Mesothelial cell of epicardium (in vitro differentiated cells): ENCODE data around the gene MMD. TPM values are rescaled to one million over a fixed set of nuclear protein-coding genes. Genes with fewer than 3 reads are reported as not detected.
"Not testable (repeated sequence)": the region's sequence is repeated elsewhere in the genome, so short reads cannot be mapped to it uniquely, and the experiment has no call there.

Experiments
- DNase-seq, 2 experiments: peaks; one replicate each; pipeline ENCODE4 v3.0.0; 2021; ENCODE audit warnings: low spot score in 2 of 2; ENCODE audit not compliant: unreplicated experiment in 2 of 2
- H3K27ac Mint-ChIP-seq: 2 replicates; pipeline ENCODE4 v1.8.0; 2021; ENCODE audit warnings: mixed read lengths
- H3K27me3 Mint-ChIP-seq: 2 replicates; pipeline ENCODE4 v1.8.0; 2021; ENCODE audit warnings: low read depth, mixed read lengths
- H3K36me3 Mint-ChIP-seq: 2 replicates; pipeline ENCODE4 v1.8.0; 2021; ENCODE audit warnings: mixed read lengths
- H3K4me1 Mint-ChIP-seq: 2 replicates; pipeline ENCODE4 v1.8.0; 2021; ENCODE audit warnings: mixed read lengths
- H3K4me3 Mint-ChIP-seq: 2 replicates; pipeline ENCODE4 v1.8.0; 2021; ENCODE audit warnings: mild to moderate bottlenecking, moderate library complexity, mixed read lengths
- H3K9me3 Mint-ChIP-seq: 2 replicates; pipeline ENCODE4 v1.8.0; 2021; ENCODE audit warnings: mixed read lengths
- CTCF ChIP-seq: fragments of 200-600 bp; sonication (generic); IDR thresholded peaks from one replicate; pipeline ENCODE4 v1.5.0; 2021; ENCODE audit warnings: antibody characterized with exemption; ENCODE audit not compliant: unreplicated experiment
- total RNA-seq: library from RNA; stranded (reverse); gene quantifications from 3 replicates; pipeline ENCODE4 v1.2.1, GENCODE V29; 2021

The MMD gene
- total RNA-seq, 1 donor from 2014 or later = 36.6 TPM

DNA sequence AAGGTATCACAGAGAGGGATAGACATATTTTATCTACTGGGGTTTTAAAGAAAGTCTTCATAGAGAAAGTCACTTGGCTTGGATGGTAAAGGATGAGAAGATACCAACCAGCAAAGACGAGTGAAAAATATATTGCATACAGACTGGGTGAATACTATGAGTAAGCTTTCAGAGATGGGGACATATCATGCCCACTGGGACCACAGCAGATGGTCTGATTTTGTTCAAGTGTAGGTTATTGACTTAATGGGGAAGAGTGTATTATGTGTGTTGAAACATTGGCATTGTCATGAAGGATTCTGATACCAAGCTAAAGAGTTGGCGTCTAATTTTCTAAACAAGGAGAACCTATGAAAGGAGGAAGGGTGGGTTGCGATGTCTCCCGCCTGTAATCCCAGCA, 13.8 kb upstream of the MMD start:
- Mint-ChIP-seq H3K36me3 (no peaks in the 10 kb centered on the region), H3K4me1 (peaks cover 60% of the 10 kb centered on the region), H3K9me3 (peaks cover 3% of the 10 kb centered on the region), H3K27me3 (no peaks in the 10 kb centered on the region), H3K27ac (no peak overlapping the region), H3K4me3 (no peak overlapping the region)
- DNase-seq = no peak
- no peak for TF ChIP-seq CTCF

- H3K36me3 Mint-ChIP-seq = no peaks in the 10 kb centered on the region
- H3K4me1 Mint-ChIP-seq = peaks cover 55% of the 10 kb centered on the region
- H3K27me3 Mint-ChIP-seq = no peaks in the 10 kb centered on the region
- H3K4me3 Mint-ChIP-seq = no peak overlapping the region
- no peak for DNase-seq
- TF ChIP-seq CTCF = no peak
- H3K9me3 Mint-ChIP-seq = peaks cover 3% of the 10 kb centered on the region
- H3K27ac Mint-ChIP-seq = no peak overlapping the region
These were observed 13.1 kb upstream of the MMD start for GRCh38 chr17:55434721-55435120.

DNA sequence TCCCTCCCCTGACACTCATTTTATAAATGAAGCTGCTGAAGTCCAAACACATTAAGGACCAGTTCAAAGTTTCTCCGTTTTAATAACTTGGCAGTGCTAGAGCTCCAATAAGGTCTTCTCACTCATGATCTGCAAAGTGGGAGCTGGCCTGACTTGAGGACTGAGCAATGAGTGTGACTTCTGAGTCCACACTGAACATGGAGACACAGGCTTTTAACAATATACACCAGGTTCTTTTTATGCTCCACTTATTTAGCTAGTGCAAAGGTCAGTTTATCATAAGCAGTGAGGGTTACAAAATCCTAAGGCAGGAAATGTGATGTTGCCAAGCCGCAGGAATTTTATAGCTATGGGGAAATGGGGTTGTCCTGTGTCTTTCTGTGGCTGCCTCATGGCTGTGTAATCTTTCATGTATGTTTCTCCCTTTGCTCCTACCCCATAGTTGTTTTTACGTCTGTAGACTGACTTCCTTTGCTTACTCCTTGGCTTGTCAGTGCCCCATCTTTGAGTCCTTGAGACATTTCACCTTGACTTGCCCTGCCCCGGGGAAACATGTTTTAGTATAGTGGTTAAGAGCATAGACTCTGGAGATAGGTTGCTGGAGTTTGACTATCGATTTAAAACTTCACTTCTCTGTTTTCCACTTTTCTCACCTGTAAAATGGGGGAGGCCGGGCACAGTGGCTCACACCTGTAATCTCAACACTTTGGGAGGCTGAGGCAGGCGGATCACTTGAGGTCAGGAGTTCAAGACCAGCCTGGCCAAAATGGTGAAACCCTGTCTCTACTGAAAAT, 12.2 kb upstream of the MMD start:
- no peaks in the 10 kb centered on the region for H3K9me3 Mint-ChIP-seq
- no peak overlapping the region for H3K4me3 Mint-ChIP-seq
- H3K27ac Mint-ChIP-seq = peak overlapping the region; percentile 77
- no peak for TF ChIP-seq CTCF
- H3K36me3 Mint-ChIP-seq = no peaks in the 10 kb centered on the region
- no peak for DNase-seq
- H3K4me1 Mint-ChIP-seq = peaks cover 53% of the 10 kb centered on the region
- no peaks in the 10 kb centered on the region for H3K27me3 Mint-ChIP-seq

GRCh38 chr17:55433029-55433628, 11.5 kb upstream of the MMD start:
- no peaks in the 10 kb centered on the region for H3K36me3 Mint-ChIP-seq
- H3K27ac Mint-ChIP-seq = peak overlapping the region; percentile 77
- H3K4me1 Mint-ChIP-seq = peaks cover 53% of the 10 kb centered on the region
- no peaks in the 10 kb centered on the region for H3K9me3 Mint-ChIP-seq
- H3K27me3 Mint-ChIP-seq = no peaks in the 10 kb centered on the region
- no peak for DNase-seq
- no peak overlapping the region for H3K4me3 Mint-ChIP-seq
- TF ChIP-seq CTCF = no peak

GRCh38 chr17:55432358-55433028, 10.9 kb upstream of the MMD start:
- Mint-ChIP-seq H3K27me3 (no peaks in the 10 kb centered on the region), H3K4me3 (no peak overlapping the region), H3K4me1 (peaks cover 50% of the 10 kb centered on the region), H3K36me3 (no peaks in the 10 kb centered on the region), H3K9me3 (no peaks in the 10 kb centered on the region), H3K27ac (peak overlapping the region; percentile 77)
- no peak for TF ChIP-seq CTCF
- no peak for DNase-seq

- H3K4me1 Mint-ChIP-seq = peaks cover 47% of the 10 kb centered on the region
- H3K9me3 Mint-ChIP-seq, DNase-seq, H3K27me3 Mint-ChIP-seq, H3K4me3 Mint-ChIP-seq, H3K36me3 Mint-ChIP-seq, H3K27ac Mint-ChIP-seq: not testable (repeated sequence)
These were observed 10.3 kb upstream of the MMD start for GRCh38 chr17:55431914-55432313.
